GM13977 (cell line): Measurements from ENCODE around the gene TNIP2.

Experiments
- DNase-seq: peaks from one replicate; pipeline ENCODE4 v3.0.0; 2012; ENCODE audit warnings: low spot score
- CTCF ChIP-seq: IDR thresholded peaks from 2 replicates; pipeline ENCODE4 v1.5.1; 2012; ENCODE audit warnings: mild to moderate bottlenecking, control low read depth; ENCODE audit not compliant: insufficient read depth; ENCODE audit errors: extremely low read depth, missing control alignments
- in situ Hi-C: fragments of 300-500 bp; cut with MboI; formaldehyde crosslinking; loops from one replicate; pipeline ENCODE4 v1.12.0; 2022; ENCODE audit warnings: low sequenced_read_pairs, low pct_unique_long_range_greater_than_20kb, mixed read lengths, inconsistent platforms; ENCODE audit not compliant: unreplicated experiment

The TNIP2 gene

GRCh38 chr4:2716236-2716635 lies 39.9 kb downstream of the TNIP2 start:
- TF ChIP-seq CTCF: no peak
- in situ Hi-C loops: no loop called here

DNA sequence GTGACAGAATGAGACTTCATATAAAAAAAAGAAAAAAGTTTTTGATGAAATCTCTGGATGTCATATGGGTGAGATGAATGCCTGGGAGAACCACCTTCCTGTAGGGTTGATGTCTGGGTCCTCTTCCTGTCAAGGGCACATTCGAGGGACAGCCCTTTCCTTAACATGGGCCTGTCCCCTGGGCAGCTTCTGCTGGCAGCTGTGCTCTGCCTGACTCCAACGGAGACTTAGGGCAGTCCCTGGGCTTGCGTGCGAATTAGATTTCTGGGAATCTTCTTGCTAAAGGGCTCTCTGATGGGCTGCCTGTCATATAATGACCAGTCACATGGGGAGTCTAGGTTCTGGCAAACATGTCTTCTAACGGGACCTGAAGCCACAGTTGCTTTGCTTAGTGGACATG lies 40.7 kb downstream of the TNIP2 start:
- DNase-seq: no peak
- TF ChIP-seq CTCF: no peak
- in situ Hi-C loops: no loop called here

More at GRCh38 chr4:2716236-2716635, 39.9 kb downstream of the TNIP2 start:
- DNase-seq: no peak

GRCh38 chr4:2714918-2715317 lies 41.2 kb downstream of the TNIP2 start:
- in situ Hi-C loops: no loop called here
- DNase-seq: no peak
- TF ChIP-seq CTCF: no peak

GRCh38 chr4:2714061-2714770 lies 41.9 kb downstream of the TNIP2 start:
- no peak for DNase-seq
- TF ChIP-seq CTCF: no peak
- in situ Hi-C loops: no loop called here

GRCh38 chr4:2713337-2713736 lies 42.8 kb downstream of the TNIP2 start:
- no peak for TF ChIP-seq CTCF
- in situ Hi-C loops: no loop called here
- DNase-seq: no peak

- in situ Hi-C loops: no loop called here
- no peak for TF ChIP-seq CTCF
- DNase-seq: no peak
Observed at GRCh38 chr4:2712261-2712842, 43.8 kb downstream of the TNIP2 start.
